Neural crest cell (in vitro differentiated cells): Measurements from ENCODE around the gene GJA8. TPM values are rescaled to one million over a fixed set of nuclear protein-coding genes. Genes with fewer than 3 reads are reported as not detected.
"Not testable (repeated sequence)": the region's sequence is repeated elsewhere in the genome, so short reads cannot be mapped to it uniquely, and the experiment has no call there.

Source experiments
- DNase-seq: peaks from one replicate; pipeline ENCODE4 v3.0.0; 2021; ENCODE audit warnings: low read depth, mixed read lengths, low spot score
- H3K27ac Mint-ChIP-seq: one replicate; pipeline ENCODE4 v1.8.0; 2021; ENCODE audit warnings: mild to moderate bottlenecking, mixed read lengths; ENCODE audit not compliant: unreplicated experiment
- H3K27me3 Mint-ChIP-seq: 2 replicates; pipeline ENCODE4 v1.8.0; 2021; ENCODE audit warnings: low read depth, mild to moderate bottlenecking, mixed read lengths
- H3K36me3 Mint-ChIP-seq: 2 replicates; pipeline ENCODE4 v1.8.0; 2021; ENCODE audit warnings: low read depth, mild to moderate bottlenecking, mixed read lengths
- H3K4me1 Mint-ChIP-seq: 2 replicates; pipeline ENCODE4 v1.8.0; 2021; ENCODE audit warnings: mixed read lengths
- H3K4me3 Mint-ChIP-seq: one replicate; pipeline ENCODE4 v1.8.0; 2021; ENCODE audit warnings: mild to moderate bottlenecking, mixed read lengths
- H3K9me3 Mint-ChIP-seq: 2 replicates; pipeline ENCODE4 v1.8.0; 2021; ENCODE audit warnings: mixed read lengths
- CTCF ChIP-seq: fragments of 200-600 bp; sonication (generic); conservative IDR thresholded peaks from 2 replicates; pipeline ENCODE4 v1.5.0; 2021; ENCODE audit warnings: antibody characterized with exemption, mild to moderate bottlenecking
- total RNA-seq: library from RNA; stranded (reverse); gene quantifications from 2 replicates; pipeline ENCODE4 v1.2.1, GENCODE V29; 2021

GJA8 gene
- total RNA-seq, 1 donor from 2014 or later: not detected

GRCh38 chr1:147912553-147912952 is 10.0 kb downstream of the GJA8 start:
- H3K27me3 Mint-ChIP-seq: no peaks in the 10 kb centered on the region
- no peak for TF ChIP-seq CTCF
- no peak overlapping the region for H3K27ac Mint-ChIP-seq
- no peak overlapping the region for H3K4me3 Mint-ChIP-seq
- H3K9me3 Mint-ChIP-seq: no peaks in the 10 kb centered on the region
- no peaks in the 10 kb centered on the region for H3K36me3 Mint-ChIP-seq
- DNase-seq: no peak
- peaks cover 6% of the 10 kb centered on the region for H3K4me1 Mint-ChIP-seq

- Mint-ChIP-seq H3K9me3 (no peaks in the 10 kb centered on the region), H3K4me1 (peaks cover 7% of the 10 kb centered on the region), H3K27me3 (no peaks in the 10 kb centered on the region), H3K36me3 (no peaks in the 10 kb centered on the region), H3K4me3 (no peak overlapping the region), H3K27ac (no peak overlapping the region)
- DNase-seq: no peak
- no peak for TF ChIP-seq CTCF
These were observed 10.9 kb downstream of the GJA8 start for GRCh38 chr1:147913362-147913942.

- TF ChIP-seq CTCF: no peak
- H3K4me1 Mint-ChIP-seq: peaks cover 7% of the 10 kb centered on the region
- H3K27ac Mint-ChIP-seq: no peak overlapping the region
- H3K27me3 Mint-ChIP-seq: no peaks in the 10 kb centered on the region
- no peak for DNase-seq
- H3K9me3 Mint-ChIP-seq: no peaks in the 10 kb centered on the region
- no peaks in the 10 kb centered on the region for H3K36me3 Mint-ChIP-seq
- no peak overlapping the region for H3K4me3 Mint-ChIP-seq
These were observed 17.3 kb downstream of the GJA8 start for GRCh38 chr1:147919896-147920295.

GRCh38 chr1:147924813-147925212 is 22.2 kb downstream of the GJA8 start:
- TF ChIP-seq CTCF: no peak
- Mint-ChIP-seq H3K27ac (no peak overlapping the region), H3K9me3 (no peaks in the 10 kb centered on the region), H3K27me3 (no peaks in the 10 kb centered on the region), H3K4me3 (peak overlapping the region; percentile 10), H3K4me1 (peaks cover 4% of the 10 kb centered on the region), H3K36me3 (no peaks in the 10 kb centered on the region)
- DNase-seq: no peak

DNA sequence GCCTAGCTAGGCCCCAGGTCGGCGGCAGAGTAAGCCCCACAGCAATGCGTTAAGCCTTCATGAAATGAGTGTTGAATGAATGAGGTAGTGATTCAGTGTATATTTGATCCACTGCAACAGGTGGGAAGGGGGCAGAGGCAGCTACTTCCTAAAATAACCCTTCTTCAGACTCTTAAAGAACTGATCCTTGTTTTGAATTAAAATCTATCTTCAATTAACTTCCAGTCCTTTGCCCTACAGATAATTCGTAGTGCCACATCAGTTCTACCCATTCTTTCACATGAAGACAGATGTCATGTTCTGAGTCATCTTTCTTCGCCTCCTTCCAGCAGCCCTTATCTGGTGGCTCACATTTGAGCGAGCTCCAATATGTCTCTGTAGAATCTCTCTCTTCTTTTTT is 24.6 kb downstream of the GJA8 start:
- H3K27ac Mint-ChIP-seq, H3K9me3 Mint-ChIP-seq, H3K4me3 Mint-ChIP-seq, DNase-seq, H3K27me3 Mint-ChIP-seq, H3K36me3 Mint-ChIP-seq: not testable (repeated sequence)
- H3K4me1 Mint-ChIP-seq: peaks cover 15% of the 10 kb centered on the region

- peak overlapping the region; percentile 81 for H3K4me3 Mint-ChIP-seq
- not testable (repeated sequence) for H3K9me3 Mint-ChIP-seq, H3K36me3 Mint-ChIP-seq, H3K27me3 Mint-ChIP-seq, H3K27ac Mint-ChIP-seq, DNase-seq
- H3K4me1 Mint-ChIP-seq: peaks cover 15% of the 10 kb centered on the region
These were observed 25.1 kb downstream of the GJA8 start for GRCh38 chr1:147927689-147928088.

- Mint-ChIP-seq H3K4me3 (peak within 1 kb of the TSS; percentile 82), H3K4me1 (peaks cover 15% of the 10 kb centered on the region)
- not testable (repeated sequence) for H3K27ac Mint-ChIP-seq, H3K27me3 Mint-ChIP-seq, H3K9me3 Mint-ChIP-seq, H3K36me3 Mint-ChIP-seq
- peak; percentile 71 for DNase-seq
These were observed 25.9 kb downstream of the GJA8 start, which contains the start of gene GPR89B for GRCh38 chr1:147928236-147929132. Gene GPR89B (plus strand): TSS chr1:147928420. CDS start chr1:147928537, 117 bp downstream.

DNA sequence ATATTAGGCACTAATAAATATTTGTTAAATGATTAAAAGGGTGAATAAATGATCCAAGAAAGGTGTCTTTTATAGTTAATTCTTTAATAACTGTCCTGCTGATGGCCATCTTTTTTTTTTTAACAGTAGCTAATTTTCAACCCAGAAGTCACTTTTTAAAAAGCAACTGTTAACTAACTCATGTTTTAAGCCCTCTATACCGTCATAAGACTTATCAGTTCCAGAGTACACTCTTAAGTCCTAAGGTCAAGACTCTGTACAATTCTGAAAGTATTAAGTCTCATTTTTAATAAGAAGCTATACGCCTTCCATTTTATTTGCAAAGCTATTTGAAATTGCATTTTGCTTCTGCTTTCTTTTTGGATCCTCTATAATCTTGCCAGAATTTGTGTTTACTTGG is 28.5 kb downstream of the GJA8 start:
- peaks cover 15% of the 10 kb centered on the region for H3K4me1 Mint-ChIP-seq
- H3K27ac Mint-ChIP-seq, H3K36me3 Mint-ChIP-seq, H3K27me3 Mint-ChIP-seq, H3K9me3 Mint-ChIP-seq, DNase-seq: not testable (repeated sequence)
- H3K4me3 Mint-ChIP-seq: peak overlapping the region; percentile 61

DNA sequence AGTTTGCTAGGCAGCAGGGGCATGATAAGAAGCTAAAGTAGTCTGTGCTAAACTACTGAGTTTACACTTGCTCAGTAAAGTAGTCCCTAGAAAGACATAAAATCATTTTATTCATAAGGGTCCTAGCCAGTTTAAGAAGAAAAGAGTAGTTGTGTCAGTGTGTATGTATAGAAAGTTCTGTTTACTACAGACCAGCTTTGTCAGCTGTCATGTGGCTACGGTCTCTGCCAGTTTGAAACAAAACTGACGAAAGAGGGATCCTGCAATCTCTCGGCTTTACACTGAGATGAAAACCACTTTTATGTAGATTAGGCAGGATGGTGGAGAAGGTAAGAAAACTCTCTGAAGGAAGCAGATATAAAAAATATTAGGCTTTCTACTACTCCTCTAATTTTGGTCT is 32.7 kb downstream of the GJA8 start:
- H3K27ac Mint-ChIP-seq, DNase-seq, H3K36me3 Mint-ChIP-seq, H3K4me1 Mint-ChIP-seq, H3K4me3 Mint-ChIP-seq, H3K9me3 Mint-ChIP-seq, H3K27me3 Mint-ChIP-seq: not testable (repeated sequence)

- H3K9me3 Mint-ChIP-seq, H3K36me3 Mint-ChIP-seq, H3K4me3 Mint-ChIP-seq, DNase-seq, H3K4me1 Mint-ChIP-seq, H3K27me3 Mint-ChIP-seq, H3K27ac Mint-ChIP-seq: not testable (repeated sequence)
These were observed 37.9 kb downstream of the GJA8 start for GRCh38 chr1:147940456-147940855.
